ENCODE data around the gene PRKCA. TPM values are rescaled to one million over a fixed set of nuclear protein-coding genes. Genes with fewer than 3 reads are reported as not detected.

The PRKCA gene
- total and polyA plus RNA-seq, 2 experiments from 2014 or later: 6.4 to 35.4 TPM

- H3F3A ChIP-seq (replicated peaks; ENCODE audit: low read depth): no peaks in the 10 kb centered on the region
- no peaks in the 10 kb centered on the region for H3K9me2 ChIP-seq (ENCODE audit: insufficient read depth)
- no peak for ATAC-seq
- H2AFZ ChIP-seq: no peak overlapping the region
- H3K79me2 ChIP-seq (replicated peaks; ENCODE audit: insufficient read depth): 0 out of 2 replicates have a peak, but pooled peaks cover 5% of the 10 kb centered on the region
- no peak overlapping the region for H3K4me2 ChIP-seq
- no peaks in the 10 kb centered on the region for H3K27me3 Mint-ChIP-seq (ENCODE audit: insufficient read depth, low read depth, poor library complexity)
- no peak overlapping the region for H3K27ac Mint-ChIP-seq
- H4K20me1 ChIP-seq (replicated peaks; ENCODE audit: insufficient read depth): no peaks in the 10 kb centered on the region
- peaks cover 8% of the 10 kb centered on the region for H3K9me3 Mint-ChIP-seq
- H3K27ac ChIP-seq (ENCODE audit: low read depth): no peak overlapping the region
- no peaks in the 10 kb centered on the region for H3K4me1 Mint-ChIP-seq
- TF ChIP-seq CREB1 (CRISPR knock-in tag; IDR thresholded peaks at IDR 0.05; ENCODE audit: low read depth): no peak
- no peak for TF ChIP-seq EZH2phosphoT487 (IDR thresholded peaks at IDR 0.05; ENCODE audit: unreplicated experiment)
- TF ChIP-seq, protein P1, sequence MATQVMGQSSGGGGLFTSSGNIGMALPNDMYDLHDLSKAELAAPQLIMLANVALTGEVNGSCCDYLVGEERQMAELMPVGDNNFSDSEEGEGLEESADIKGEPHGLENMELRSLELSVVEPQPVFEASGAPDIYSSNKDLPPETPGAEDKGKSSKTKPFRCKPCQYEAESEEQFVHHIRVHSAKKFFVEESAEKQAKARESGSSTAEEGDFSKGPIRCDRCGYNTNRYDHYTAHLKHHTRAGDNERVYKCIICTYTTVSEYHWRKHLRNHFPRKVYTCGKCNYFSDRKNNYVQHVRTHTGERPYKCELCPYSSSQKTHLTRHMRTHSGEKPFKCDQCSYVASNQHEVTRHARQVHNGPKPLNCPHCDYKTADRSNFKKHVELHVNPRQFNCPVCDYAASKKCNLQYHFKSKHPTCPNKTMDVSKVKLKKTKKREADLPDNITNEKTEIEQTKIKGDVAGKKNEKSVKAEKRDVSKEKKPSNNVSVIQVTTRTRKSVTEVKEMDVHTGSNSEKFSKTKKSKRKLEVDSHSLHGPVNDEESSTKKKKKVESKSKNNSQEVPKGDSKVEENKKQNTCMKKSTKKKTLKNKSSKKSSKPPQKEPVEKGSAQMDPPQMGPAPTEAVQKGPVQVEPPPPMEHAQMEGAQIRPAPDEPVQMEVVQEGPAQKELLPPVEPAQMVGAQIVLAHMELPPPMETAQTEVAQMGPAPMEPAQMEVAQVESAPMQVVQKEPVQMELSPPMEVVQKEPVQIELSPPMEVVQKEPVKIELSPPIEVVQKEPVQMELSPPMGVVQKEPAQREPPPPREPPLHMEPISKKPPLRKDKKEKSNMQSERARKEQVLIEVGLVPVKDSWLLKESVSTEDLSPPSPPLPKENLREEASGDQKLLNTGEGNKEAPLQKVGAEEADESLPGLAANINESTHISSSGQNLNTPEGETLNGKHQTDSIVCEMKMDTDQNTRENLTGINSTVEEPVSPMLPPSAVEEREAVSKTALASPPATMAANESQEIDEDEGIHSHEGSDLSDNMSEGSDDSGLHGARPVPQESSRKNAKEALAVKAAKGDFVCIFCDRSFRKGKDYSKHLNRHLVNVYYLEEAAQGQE (IDR thresholded peaks at IDR 0.05; ENCODE audit: unreplicated experiment): no peak
- TF ChIP-seq ZNF462 (CRISPR knock-in tag; IDR thresholded peaks at IDR 0.05): no peak
- no peak for TF ChIP-seq JUNB (IDR thresholded peaks at IDR 0.05; ENCODE audit: unreplicated experiment)
- TF ChIP-seq NANOG (IDR thresholded peaks at IDR 0.05; ENCODE audit: borderline replicate concordance): no peak
- no peak for TF ChIP-seq POLR2AphosphoS5 (IDR thresholded peaks at IDR 0.05; ENCODE audit: low read depth)
- TF ChIP-seq ZNF331 (CRISPR knock-in tag; IDR thresholded peaks at IDR 0.05; ENCODE audit: low read depth): no peak
- H3K4me3 Mint-ChIP-seq: no peak overlapping the region
- H3K4me3 ChIP-seq: no peak overlapping the region
- no peaks in the 10 kb centered on the region for H3K36me3 ChIP-seq (ENCODE audit: insufficient read depth)
- peaks cover 18% of the 10 kb centered on the region for H3K36me3 Mint-ChIP-seq (ENCODE audit: low read depth)
- H3K4me1 ChIP-seq (ENCODE audit: insufficient read depth): no peaks in the 10 kb centered on the region
- DNase-seq (ENCODE audit: low spot score): no peak
- H3K27me3 ChIP-seq (ENCODE audit: insufficient read depth): no peaks in the 10 kb centered on the region
Measured at GRCh38 chr17:66319226-66319625, 16.8 kb downstream of the PRKCA start.
